ENCODE measurements around the gene LINC00237. TPM values are rescaled to one million over a fixed set of nuclear protein-coding genes. Genes with fewer than 3 reads are reported as not detected.

LINC00237 gene
- total and polyA plus RNA-seq, 9 of the 15 experiments (the other 6 are each of a cell fraction or from before 2014, with no cell fraction given), result not detected

DNA sequence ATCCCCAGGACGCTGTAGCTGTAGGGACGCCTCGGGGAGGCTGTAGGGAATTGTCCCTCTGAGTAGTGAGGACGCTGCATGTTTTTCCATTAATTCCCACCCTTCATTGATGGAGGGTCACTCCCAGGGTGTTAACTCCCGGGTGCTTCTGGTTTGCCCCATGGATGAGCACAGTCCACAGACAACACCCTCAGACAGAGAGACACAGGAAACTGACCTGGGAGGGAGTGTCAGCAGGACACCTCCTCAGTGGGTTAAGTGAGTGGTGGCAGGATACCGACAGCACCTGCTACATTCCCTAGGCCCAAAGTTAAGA, 53.5 kb downstream of the LINC00237 start:
- TF ChIP-seq TFAM (CRISPR knock-in tag; conservative IDR thresholded peaks at IDR 0.05) (no peak), PHF8 (IDR thresholded peaks at IDR 0.05; ENCODE audit: borderline replicate concordance, low read length) (no peak)
- TF ChIP-seq, protein P1, sequence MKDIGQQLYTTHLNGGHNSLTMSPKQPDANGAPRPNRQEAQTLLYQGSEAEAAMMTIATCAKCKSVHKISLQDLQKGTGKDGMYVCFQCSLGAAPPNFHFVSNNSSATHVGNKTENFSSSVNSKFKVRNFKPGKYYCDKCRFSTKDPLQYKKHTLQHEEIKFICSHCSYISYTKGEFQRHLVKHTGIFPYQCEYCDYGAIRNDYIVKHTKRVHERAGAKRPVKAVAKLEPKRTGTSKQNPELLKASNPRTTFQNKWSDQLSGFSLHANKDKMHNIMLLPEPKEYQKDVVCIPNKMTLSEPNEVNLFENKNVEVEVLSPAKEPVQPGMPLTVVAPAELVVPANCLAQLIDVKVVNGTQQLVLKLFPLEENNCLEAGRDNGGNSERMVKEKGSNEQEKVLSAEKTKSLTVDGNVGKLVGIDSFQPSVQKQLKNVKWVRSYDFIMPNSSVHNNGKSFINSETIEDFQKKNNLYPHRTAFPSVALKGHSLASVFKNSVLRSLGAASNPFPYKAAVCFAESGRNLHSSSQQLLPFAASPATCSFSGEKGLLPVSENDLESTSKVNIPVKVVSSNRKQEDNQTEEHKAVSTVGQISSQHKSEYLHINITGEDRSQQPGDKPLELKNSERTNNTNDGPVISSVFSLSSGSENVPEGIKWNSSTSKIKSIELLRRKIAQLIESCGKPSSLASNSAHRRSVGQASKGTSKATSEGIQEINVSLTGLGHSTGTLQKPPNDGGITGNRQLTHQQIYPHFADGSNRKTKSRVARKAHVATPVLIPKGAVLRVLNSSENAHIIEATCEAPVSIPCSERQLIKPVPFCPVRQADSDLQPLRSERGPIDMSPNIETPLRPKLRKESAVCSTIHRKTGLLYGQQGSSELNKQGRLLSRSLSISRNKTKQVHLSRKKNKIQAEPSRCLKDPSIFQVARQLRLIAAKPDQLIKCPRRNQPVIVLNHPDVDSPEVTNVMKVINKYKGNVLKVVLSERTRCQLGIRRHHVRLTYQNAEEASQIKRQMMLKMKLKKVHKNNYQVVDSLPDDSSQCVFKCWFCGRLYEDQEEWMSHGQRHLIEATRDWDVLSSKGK (CRISPR knock-in tag; IDR thresholded peaks at IDR 0.05), result no peak
- Histone ChIP-seq H3K4me3 (no peak overlapping the region), H3K4me2 (ENCODE audit: insufficient read depth, low read length) (no peak overlapping the region), H2AFZ (ENCODE audit: low read depth, low read length) (no peak overlapping the region), H3K9ac (ENCODE audit: insufficient read depth in 1 of 2, low read depth in 2 of 2, low read length in 2 of 2) (no peak overlapping the region), H3K36me3 (ENCODE audit: control insufficient read depth, insufficient read depth, low read length) (no peaks in the 10 kb centered on the region), H3K9me1 (ENCODE audit: control insufficient read depth, insufficient read depth, low read length) (no peaks in the 10 kb centered on the region), H3K79me2 (ENCODE audit: control insufficient read depth, insufficient read depth, low read length) (no peaks in the 10 kb centered on the region), H3K27me3 (ENCODE audit: control insufficient read depth in 2 of 2, insufficient read depth in 2 of 2, low read length in 2 of 2) (no peaks in the 10 kb centered on the region), H3K9me3 (replicated peaks; ENCODE audit: control insufficient read depth, insufficient read depth, low read depth, low read length) (no peaks in the 10 kb centered on the region), H3K27ac (ENCODE audit: extremely low read depth, low read depth, low read length) (no peak overlapping the region), H3K4me1 (replicated peaks in 1 of 2; ENCODE audit: control insufficient read depth in 2 of 2, insufficient read depth in 2 of 2, low read length in 2 of 2) (no peaks in the 10 kb centered on the region), H4K20me1 (replicated peaks; ENCODE audit: control insufficient read depth, insufficient read depth, low read length) (no peaks in the 10 kb centered on the region)
- ATAC-seq (no peak), DNase-seq (ENCODE audit: extremely low read depth in 1 of 4, low spot score in 3 of 4) (no peak), FAIRE-seq (no peak)
- 0% methylated on average over 5 of the region's 6 CpGs for WGBS (ENCODE audit: insufficient coverage, low coverage, missing lambda C conversion rate)
- intact Hi-C loops (cut with micrococcal nuclease) (loop anchor here (10.0 kb wide), 1 partner anchor 182 kb away; no protein-coding TSS in a partner anchor), in situ Hi-C loops (cut with MboI) (loop anchor here (10.0 kb wide), 1 partner anchor 452 kb away; no protein-coding TSS in a partner anchor)
- POLR2A ChIA-PET, result no interaction called here
- CTCF ChIA-PET (ENCODE audit: low intra/inter-chr PET ratio), result no interaction called here
- no TSS peak for BruUV-seq (replicated peaks)
